SK-N-SH (cell line): ENCODE data around the gene PLAU. TPM values are rescaled to one million over a fixed set of nuclear protein-coding genes. Genes with fewer than 3 reads are reported as not detected.

Experiments
- CTCF ChIA-PET: fragments of 300-600, 350-600 bp; formaldehyde crosslinking; extraction: SDS; loops from one replicate; lab custom pipeline; 2021; lab: Yijun Ruan, JAX
- POLR2A ChIA-PET: fragments of 350-600 bp; sonication (Branson Sonifier 250); formaldehyde crosslinking; extraction: SDS; loops from one replicate; lab custom pipeline; 2020; ENCODE audit warnings: antibody characterized with exemption, inconsistent platforms; lab: Yijun Ruan, JAX
- DNase-seq: peaks from one replicate; pipeline ENCODE4 v3.0.0; 2012
- H2AFZ ChIP-seq: fragments of 200-600 bp; sonication (generic); 2 replicates; pipeline ENCODE4 v1.8.1; 2016; ENCODE audit warnings: antibody characterized with exemption, mild to moderate bottlenecking, low read depth
- H3F3A ChIP-seq: fragments of 200-600 bp; sonication (generic); replicated peaks from 2 replicates; pipeline ENCODE3; 2016; ENCODE audit warnings: antibody characterized with exemption, mild to moderate bottlenecking; ENCODE audit not compliant: insufficient read depth
- H3K27ac ChIP-seq, 2 experiments: fragments of 200-500 bp in 1 of 2; fragments of 200-600 bp in 1 of 2; sonication (Bioruptor generic) in 1 of 2; sonication (generic), shearing (Covaris generic) in 1 of 2; 2 replicates each; pipeline versions ENCODE4 v1.5.1 to v1.6.1; 2014 to 2016; ENCODE audit warnings: low read depth in 2 of 2, inconsistent platforms in 1 of 2, low read length in 1 of 2, mild to moderate bottlenecking in 1 of 2, mixed read lengths in 1 of 2
- H3K27me3 ChIP-seq: fragments of 200-600 bp; sonication (generic), shearing (Covaris generic); 2 replicates; pipeline ENCODE4 v1.6.1; 2016; ENCODE audit warnings: mixed run types; ENCODE audit not compliant: insufficient read depth
- H3K36me3 ChIP-seq, 2 experiments: fragments of 200-500 bp in 1 of 2; fragments of 200-600 bp in 1 of 2; sonication (Bioruptor generic) in 1 of 2; sonication (generic) in 1 of 2; replicated peaks in 1 of 2; 2 replicates each; pipeline versions ENCODE3 to v1.5.1; 2014 to 2016; ENCODE audit warnings: low read length in 1 of 2, mild to moderate bottlenecking in 1 of 2; ENCODE audit not compliant: insufficient read depth in 2 of 2, control insufficient read depth in 1 of 2
- H3K4me1 ChIP-seq, 2 experiments: fragments of 200-500 bp in 1 of 2; fragments of 200-600 bp in 1 of 2; sonication (Bioruptor generic) in 1 of 2; sonication (generic), shearing (Covaris generic) in 1 of 2; 2 replicates each; pipeline versions ENCODE4 v1.5.1 to v1.6.1; 2014 to 2016; ENCODE audit warnings: low read depth in 1 of 2, low read length in 1 of 2, mixed run types in 1 of 2; ENCODE audit not compliant: insufficient read depth in 2 of 2, control insufficient read depth in 1 of 2
- H3K4me2 ChIP-seq: fragments of 200-600 bp; sonication (generic), shearing (Covaris generic); 2 replicates; pipeline ENCODE4 v1.6.1; 2017; ENCODE audit warnings: mixed run types
- H3K4me3 ChIP-seq, 2 experiments: fragments of 200-500 bp in 1 of 2; fragments of 200-600 bp in 1 of 2; sonication (Bioruptor generic) in 1 of 2; sonication (generic), shearing (Covaris generic) in 1 of 2; 2 replicates each; pipeline versions ENCODE4 v1.5.1 to v1.8.1; 2014 to 2016; ENCODE audit warnings: low read depth in 2 of 2, inconsistent platforms in 1 of 2, low read length in 1 of 2, mild to moderate bottlenecking in 1 of 2, mixed read lengths in 1 of 2, moderate library complexity in 1 of 2
- H3K79me2 ChIP-seq: fragments of 200-600 bp; sonication (generic); 2 replicates; pipeline ENCODE4 v1.8.1; 2017; ENCODE audit warnings: mild to moderate bottlenecking; ENCODE audit not compliant: insufficient read depth
- H3K9ac ChIP-seq: fragments of 200-600 bp; sonication (generic); 2 replicates; pipeline ENCODE4 v1.6.1; 2017; ENCODE audit warnings: mixed run types
- H3K9me2 ChIP-seq: fragments of 200-600 bp; sonication (generic); 2 replicates; pipeline ENCODE4 v1.6.1; 2017; ENCODE audit warnings: mixed run types
- H3K9me3 ChIP-seq: fragments of 200-600 bp; sonication (generic); 2 replicates; pipeline ENCODE4 v1.6.1; 2017; ENCODE audit warnings: mixed run types, mild to moderate bottlenecking, moderate library complexity
- H4K20me1 ChIP-seq: fragments of 200-600 bp; sonication (generic); 2 replicates; pipeline ENCODE4 v1.6.1; 2017; ENCODE audit warnings: mild to moderate bottlenecking, mixed run types; ENCODE audit not compliant: insufficient read depth
- ELF1 ChIP-seq: IDR thresholded peaks from 2 replicates; pipeline ENCODE4 v1.4.0; 2012
- EP300 ChIP-seq, 2 experiments: IDR thresholded peaks; 2 replicates each; pipeline versions ENCODE4 v1.4.0 to v1.6.1; 2012; ENCODE audit warnings: borderline replicate concordance in 1 of 2, low read depth in 1 of 2, low read length in 1 of 2
- EZH2phosphoT487 ChIP-seq: fragments of 200-600 bp; sonication (generic); IDR thresholded peaks from 2 replicates; pipeline ENCODE4 v1.6.1; 2017; ENCODE audit warnings: low read depth, mixed run types, mild to moderate bottlenecking, antibody characterized with exemption, moderate library complexity, borderline replicate concordance
- FOSL2 ChIP-seq: IDR thresholded peaks from 2 replicates; pipeline ENCODE4 v1.4.0; 2012; ENCODE audit warnings: low read depth, mild to moderate bottlenecking, moderate library complexity, borderline replicate concordance
- FOXM1 ChIP-seq: IDR thresholded peaks from 2 replicates; pipeline ENCODE4 v1.4.0; 2012; ENCODE audit warnings: low read depth, mild to moderate bottlenecking
- GABPA ChIP-seq: IDR thresholded peaks from 2 replicates; pipeline ENCODE4 v1.4.0; 2012; ENCODE audit warnings: low read depth, mild to moderate bottlenecking
- JUND ChIP-seq: IDR thresholded peaks from 2 replicates; pipeline ENCODE4 v1.4.0; 2012
- MAX ChIP-seq: IDR thresholded peaks from 2 replicates; pipeline ENCODE4 v1.4.0; 2012; ENCODE audit warnings: low read depth
- NFIC ChIP-seq: IDR thresholded peaks from 2 replicates; pipeline ENCODE4 v1.4.0; 2012; ENCODE audit warnings: borderline replicate concordance
- PBX3 ChIP-seq: IDR thresholded peaks from 2 replicates; pipeline ENCODE4; 2012
- REST ChIP-seq: IDR thresholded peaks from 2 replicates; pipeline ENCODE4 v1.6.1; 2012; ENCODE audit warnings: mild to moderate bottlenecking, low read depth, low read length, moderate library complexity
- RXRA ChIP-seq: IDR thresholded peaks from 2 replicates; pipeline ENCODE4 v1.4.0; 2012; ENCODE audit warnings: low read depth, mild to moderate bottlenecking, borderline replicate concordance
- SIN3A ChIP-seq: IDR thresholded peaks from 2 replicates; pipeline ENCODE4 v1.6.1; 2012; ENCODE audit warnings: low read depth, mild to moderate bottlenecking, low read length, moderate library complexity, borderline replicate concordance
- TCF12 ChIP-seq: IDR thresholded peaks from 2 replicates; pipeline ENCODE4 v1.4.0; 2012
- TEAD4 ChIP-seq: IDR thresholded peaks from 2 replicates; pipeline ENCODE4 v1.4.0; 2012; ENCODE audit warnings: mild to moderate bottlenecking, borderline replicate concordance; ENCODE audit not compliant: insufficient read depth
- USF1 ChIP-seq: IDR thresholded peaks from 2 replicates; pipeline ENCODE4 v1.4.0; 2012; ENCODE audit warnings: low read depth, borderline replicate concordance
- WGBS: methylation state at CpG from one replicate; pipeline ENCODE4 v1.1.6; 2017; ENCODE audit warnings: low lambda C conversion rate; 5-methylcytosine and 5-hydroxymethylcytosine counted together
- polyA plus RNA-seq, 3 experiments: library from polyadenylated mRNA; depleted of rRNA; stranded (reverse); fragments of >200 nt; gene quantifications; 2 replicates each; pipeline ENCODE4 v1.2.3, GENCODE V29; 2012

Gene PLAU
- polyA plus RNA-seq, 1 of the 3 experiments (the other 2 are of a cell fraction) = 200 TPM

GRCh38 chr10:73965890-73966768 is 55.2 kb downstream of the PLAU start:
- Histone ChIP-seq H3K9ac (peak overlapping the region; percentile 37; the same call in 1 of the 2 replicates), H3K4me3 (0 out of 4 replicates have a peak overlapping the region, but pooled peaks of 1 of the 2 experiments have one; percentile 1), H3F3A (peaks cover 22% of the 10 kb centered on the region), H3K36me3 (no peaks in the 10 kb centered on the region), H3K79me2 (no peaks in the 10 kb centered on the region), H4K20me1 (no peaks in the 10 kb centered on the region), H3K4me2 (peak overlapping the region; percentile 39), H3K4me1 (peaks cover 0 to 27% of the 10 kb centered on the region in 2 experiments; a peak in 2 of 4 replicates), H3K27me3 (no peaks in the 10 kb centered on the region), H3K9me3 (no peaks in the 10 kb centered on the region), H3K27ac (peak overlapping the region; percentile 77 to 95), H3K9me2 (no peaks in the 10 kb centered on the region), H2AFZ (peak overlapping the region; percentile 71; the same call in 1 of the 2 replicates)
- no peak for DNase-seq
- POLR2A ChIA-PET = no interaction called here
- 20% methylated on average over 16 of the region's 16 CpGs for WGBS
- TF ChIP-seq EP300 (IDR thresholded peaks at IDR 0.05; ENCODE audit: borderline replicate concordance in 1 of 2, low read depth in 1 of 2, low read length in 1 of 2) (peak in 1 of 2 experiments; percentile 79; a peak in 2 of 4 replicates), EZH2phosphoT487 (no peak), TEAD4 (0 out of 2 replicates have a peak, but pooled peaks have one; percentile 32), TCF12 (peak; percentile 89), ELF1 (0 out of 2 replicates have a peak, but pooled peaks have one; percentile 16), GABPA (no peak), SIN3A (peak; percentile 28; the same call in 1 of the 2 replicates), NFIC (peak; percentile 50; the same call in 1 of the 2 replicates), PBX3 (peak; percentile 69), JUND (peak; percentile 85), USF1 (no peak), FOXM1 (peak; percentile 71; the same call in 1 of the 2 replicates), MAX (peak; percentile 94), REST (0 out of 2 replicates have a peak, but pooled peaks have one; percentile 22), FOSL2 (peak; percentile 88), RXRA (0 out of 2 replicates have a peak, but pooled peaks have one; percentile 42)
- CTCF ChIA-PET = interaction anchor here (0.9 to 3.4 kb wide), 5 partner anchors 9 to 117 kb away, joined by 3 to 19 read pairs (median 4); no protein-coding TSS in a partner anchor
